Measurements from ENCODE around the gene CNNM4.

Gene CNNM4

DNA sequence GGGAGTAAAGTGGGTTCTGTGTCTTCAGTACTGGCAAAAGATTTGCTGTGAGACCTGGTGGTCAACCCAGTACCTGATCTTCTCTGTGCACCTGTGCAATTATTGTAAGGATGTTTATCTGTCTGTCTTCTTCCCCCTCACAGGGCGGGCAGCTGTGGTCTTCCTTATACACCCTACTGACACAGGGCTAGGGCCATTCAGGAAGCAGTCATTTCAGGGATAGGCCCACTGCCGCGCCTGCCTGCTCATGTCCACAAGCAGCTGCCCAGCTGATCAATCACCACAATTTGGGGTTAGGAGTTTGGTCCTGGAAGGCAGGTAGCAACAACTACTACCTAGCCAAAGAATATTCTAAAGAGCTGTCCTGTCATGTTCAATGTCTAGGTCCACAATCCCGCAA, 1.2 kb upstream of the CNNM4 start:
- DNase-seq, result no peak

DNA sequence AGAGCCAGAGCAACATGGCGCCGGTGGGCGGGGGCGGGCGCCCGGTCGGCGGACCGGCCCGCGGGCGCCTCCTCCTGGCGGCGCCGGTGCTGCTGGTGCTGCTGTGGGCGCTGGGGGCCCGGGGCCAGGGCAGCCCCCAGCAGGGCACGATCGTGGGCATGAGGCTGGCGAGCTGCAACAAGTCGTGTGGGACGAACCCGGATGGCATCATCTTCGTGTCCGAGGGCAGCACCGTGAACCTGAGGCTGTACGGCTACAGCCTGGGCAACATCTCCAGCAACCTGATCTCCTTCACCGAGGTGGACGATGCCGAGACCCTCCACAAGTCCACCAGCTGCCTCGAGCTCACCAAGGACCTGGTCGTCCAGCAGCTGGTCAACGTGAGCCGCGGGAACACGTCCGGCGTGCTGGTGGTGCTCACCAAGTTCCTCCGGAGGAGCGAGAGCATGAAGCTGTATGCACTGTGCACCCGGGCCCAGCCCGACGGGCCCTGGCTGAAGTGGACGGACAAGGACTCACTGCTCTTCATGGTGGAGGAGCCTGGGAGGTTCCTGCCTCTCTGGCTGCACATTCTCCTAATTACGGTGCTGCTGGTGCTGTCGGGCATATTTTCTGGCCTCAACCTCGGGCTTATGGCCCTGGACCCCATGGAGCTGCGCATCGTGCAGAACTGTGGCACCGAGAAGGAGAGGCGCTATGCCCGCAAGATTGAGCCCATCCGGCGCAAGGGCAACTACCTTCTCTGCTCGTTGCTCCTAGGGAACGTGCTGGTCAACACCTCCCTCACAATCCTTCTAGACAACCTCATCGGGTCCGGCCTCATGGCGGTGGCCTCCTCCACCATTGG, 507 bp downstream of the CNNM4 start:
- DNase-seq, result peak; percentile 81

- DNase-seq, result peak; percentile 70
These were observed 2.0 kb downstream of the CNNM4 start for GRCh38 chr2:96762529-96763311.

DNA sequence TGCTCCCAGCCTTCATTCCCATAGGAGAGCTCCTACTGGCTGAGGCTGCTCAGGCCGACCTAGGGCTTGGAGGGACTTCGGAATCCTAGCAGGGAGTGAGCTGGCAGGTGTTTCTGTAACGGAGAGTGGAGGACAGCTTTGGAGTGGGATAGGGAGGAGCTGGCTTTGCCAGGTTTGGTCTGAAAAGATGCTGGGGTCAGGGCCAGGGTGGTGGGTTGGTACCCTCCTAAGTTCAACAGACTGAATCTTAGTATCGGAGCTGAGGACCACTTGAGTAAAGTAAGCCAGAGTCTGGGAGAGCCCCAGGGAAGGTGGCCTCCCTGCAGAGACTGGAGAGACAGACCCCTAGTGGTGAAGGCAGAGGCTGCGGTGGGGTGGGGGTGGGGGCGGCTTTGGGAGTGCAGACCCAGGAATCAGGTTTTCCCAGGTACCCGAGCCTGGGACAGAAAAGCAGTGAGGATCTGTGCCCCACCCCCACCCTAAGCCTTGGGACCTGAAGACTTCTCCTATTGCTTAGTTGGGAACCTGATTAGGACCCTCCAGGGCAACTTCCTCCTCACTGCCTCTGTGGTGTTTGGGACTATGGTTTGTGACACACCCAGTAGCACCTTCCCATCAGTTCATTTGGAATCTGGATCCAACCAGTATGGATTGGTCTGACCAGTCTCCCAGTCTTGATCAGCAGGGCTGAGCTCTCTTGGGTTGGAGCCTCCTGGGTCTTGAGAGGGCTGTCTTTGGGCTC, 3.0 kb downstream of the CNNM4 start:
- peak; percentile 52 for DNase-seq

DNA sequence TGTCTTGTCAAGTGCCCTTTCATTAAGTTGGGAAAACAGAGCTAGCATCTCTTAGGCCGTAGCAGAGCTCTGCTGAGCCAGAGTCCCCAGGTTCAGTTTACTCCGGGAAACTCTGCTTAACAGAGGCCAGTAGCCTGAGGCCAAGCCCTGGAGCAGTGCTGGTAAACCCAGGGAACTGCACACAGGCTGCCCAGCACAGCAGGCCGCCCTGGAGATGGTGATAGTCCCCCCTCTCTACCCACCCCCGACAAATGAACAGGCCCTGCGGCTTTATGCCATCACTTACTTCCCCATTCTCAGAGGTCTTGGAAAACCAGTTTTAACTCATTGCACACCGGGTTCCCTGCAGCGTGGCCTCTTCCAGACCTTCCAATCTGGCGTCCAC, 3.5 kb downstream of the CNNM4 start:
- DNase-seq, result peak; percentile 55

DNA sequence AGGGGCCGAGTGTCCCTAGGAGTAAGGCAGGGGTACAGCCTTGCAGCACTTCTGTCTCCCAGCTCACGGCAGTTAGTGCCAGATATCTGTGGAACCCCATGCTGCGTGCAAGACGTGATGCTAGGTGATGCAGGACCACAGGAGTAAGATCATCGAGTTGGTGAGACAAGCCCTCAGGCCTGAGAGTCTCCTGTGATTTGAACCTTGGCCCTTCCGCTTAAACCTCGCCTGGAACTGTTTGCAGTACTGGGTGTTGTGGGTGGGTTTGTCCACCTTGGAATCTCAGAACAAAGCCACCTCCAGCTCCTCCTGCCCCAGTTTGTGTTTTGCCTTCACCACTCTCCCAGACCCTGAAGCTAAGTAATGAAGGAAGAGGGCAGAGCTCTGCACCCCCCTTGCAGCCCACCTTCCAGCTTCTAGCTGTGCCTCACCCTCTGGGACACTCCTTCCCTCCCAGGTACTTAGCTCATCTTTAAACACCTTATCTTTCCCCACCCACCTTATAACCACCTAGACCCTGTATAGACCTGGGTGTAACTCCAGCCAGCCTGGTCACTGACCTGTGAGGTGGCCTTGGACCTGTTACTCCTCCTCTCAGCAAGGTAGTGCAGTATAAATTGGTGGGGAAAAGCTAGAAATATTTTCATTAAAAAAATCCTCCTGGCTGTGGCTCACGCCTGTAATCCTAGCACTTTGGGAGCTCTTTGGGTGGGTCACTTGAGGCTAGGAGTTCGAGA, 6.6 kb downstream of the CNNM4 start:
- no peak for DNase-seq

DNA sequence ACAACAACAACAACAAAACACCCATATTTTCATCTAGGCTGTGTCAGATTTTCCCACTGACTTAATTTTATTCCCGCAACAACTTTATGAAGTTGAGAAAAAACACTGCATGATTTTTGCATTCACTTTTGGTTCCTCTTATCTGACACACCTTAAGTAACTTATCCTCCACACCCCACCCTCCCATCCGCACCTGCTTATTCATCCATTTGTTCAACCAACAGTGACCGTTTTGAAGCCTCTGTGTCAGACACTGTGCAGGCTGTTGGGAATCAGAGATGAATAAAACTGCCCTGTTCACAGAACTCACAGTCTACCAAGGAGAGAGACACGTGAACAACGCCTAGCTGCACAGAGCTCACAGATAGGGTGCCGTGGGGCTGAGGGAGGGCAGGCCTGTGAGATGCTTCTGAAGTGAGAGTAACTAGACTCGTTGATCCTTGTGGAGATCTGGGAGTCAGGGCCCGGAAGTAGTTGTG, 7.4 kb downstream of the CNNM4 start:
- DNase-seq, result no peak

- no peak for DNase-seq
These were observed 9.1 kb downstream of the CNNM4 start for GRCh38 chr2:96769814-96770213.

GRCh38 chr2:96770442-96771202, 9.9 kb downstream of the CNNM4 start:
- DNase-seq, result no peak

DNA sequence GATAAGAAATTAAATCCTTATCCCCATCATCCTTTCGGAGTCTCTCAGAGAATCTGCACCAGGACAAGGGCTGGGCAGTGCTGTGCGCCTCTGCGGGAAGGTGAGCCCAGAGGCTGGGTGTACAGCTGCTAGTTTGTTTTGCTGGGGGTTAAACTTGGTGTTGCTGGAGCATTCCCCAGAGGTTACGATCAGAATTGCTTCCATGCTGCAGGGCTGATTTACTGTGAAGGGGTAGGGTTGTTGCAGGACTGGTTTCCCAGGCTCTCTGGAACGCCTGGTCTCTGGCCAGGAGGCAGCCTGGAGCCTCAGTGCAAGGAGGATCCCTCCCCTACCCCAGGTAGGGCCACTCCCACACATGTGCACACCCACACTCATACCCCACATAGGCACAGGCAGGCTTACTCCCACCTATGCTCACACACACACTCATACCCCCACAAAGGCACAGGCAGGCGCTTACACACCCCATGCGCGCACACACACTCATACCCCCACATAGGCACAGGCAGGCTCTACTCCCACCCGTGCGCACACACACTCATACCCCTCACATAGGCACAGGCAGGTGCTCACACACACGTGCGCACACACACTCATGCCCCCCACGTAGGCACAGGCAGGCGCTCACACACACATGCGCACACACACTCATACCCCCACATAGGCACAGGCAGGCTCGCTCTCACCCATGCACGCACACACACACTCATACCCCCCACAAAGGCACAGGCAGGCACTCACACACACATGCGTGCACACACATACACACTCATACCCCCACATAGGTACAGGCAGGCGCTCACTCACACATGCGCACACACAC, 11.3 kb downstream of the CNNM4 start:
- no peak for DNase-seq

DNA sequence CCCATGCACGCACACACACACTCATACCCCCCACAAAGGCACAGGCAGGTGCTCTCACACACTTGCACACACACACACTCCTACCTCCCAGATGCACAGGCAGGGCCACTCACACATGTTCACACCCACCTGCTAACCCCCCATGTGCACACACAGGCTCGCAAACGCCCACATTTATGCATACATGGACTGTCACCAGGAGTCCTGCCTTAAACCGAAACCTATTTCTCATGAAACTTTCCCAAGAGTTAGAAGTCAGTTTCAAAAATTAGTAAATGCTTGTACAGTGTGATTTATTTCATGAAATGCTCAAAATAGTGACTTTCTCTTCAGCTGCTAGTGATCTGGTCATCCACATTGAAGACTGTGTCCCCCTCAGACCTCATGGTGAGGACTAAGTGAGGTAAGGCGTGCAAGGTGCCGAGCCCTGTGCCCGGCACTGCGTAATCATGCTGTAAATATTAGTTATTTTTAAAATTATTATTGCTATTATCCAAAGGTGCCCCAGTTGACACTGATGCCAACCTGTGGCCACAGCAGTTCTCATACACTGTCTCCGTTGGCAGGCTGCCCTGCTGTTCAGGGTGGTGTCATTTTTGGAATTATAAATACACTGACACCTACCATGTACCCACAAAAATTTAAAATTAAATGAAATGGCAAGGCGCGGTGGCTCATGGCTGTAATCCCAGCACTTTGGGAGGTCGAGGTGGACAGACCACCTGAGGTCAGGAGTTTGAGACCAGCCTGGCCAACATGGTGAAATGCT, 12.4 kb downstream of the CNNM4 start:
- no peak for DNase-seq

- DNase-seq, result no peak
These were observed 13.2 kb downstream of the CNNM4 start for GRCh38 chr2:96773922-96774321.

- no peak for DNase-seq
These were observed 14.5 kb downstream of the CNNM4 start for GRCh38 chr2:96775160-96775559.

- DNase-seq, result no peak
These were observed 22.7 kb downstream of the CNNM4 start for GRCh38 chr2:96783388-96783787.

GRCh38 chr2:96787411-96787810, 26.7 kb downstream of the CNNM4 start:
- DNase-seq, result no peak

DNA sequence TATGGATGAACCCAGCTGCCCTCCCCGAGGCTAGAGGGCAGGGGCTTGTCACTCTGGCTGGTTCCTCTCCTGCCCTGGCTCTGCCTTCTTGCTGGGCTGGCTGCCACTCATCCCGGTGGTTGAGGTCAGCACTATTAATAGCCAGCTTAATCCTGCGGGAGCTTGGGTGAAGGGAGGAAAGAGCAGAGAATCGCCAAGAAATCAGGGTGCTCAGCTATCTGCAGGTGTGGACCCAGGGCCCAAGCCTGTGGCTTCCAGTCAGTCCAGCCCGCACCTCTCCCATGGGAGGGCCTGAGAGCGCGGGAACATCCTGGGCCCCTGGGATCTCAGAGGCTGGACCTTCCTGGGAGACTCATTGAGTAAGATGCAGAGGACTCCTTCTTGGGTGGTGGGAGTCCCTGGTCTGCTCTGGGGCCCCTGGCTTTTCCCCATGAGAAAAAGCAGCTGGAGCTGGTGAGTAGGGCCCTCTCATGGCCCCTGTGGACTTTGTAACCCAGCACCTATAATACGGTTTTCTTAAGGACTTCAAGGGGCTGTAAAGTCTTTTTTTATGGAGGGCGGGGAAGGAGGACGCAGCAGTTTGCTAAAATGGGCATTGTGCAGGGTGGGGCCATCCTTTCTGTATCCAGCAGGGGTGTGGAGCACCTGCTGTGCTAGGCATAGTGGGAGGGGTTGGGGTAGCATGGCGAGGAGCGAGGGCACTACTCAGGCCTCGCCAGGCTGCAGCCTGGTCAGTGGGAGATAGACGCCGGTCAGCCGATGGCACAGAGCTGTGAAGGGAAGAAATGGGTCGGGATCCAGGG, 27.9 kb downstream of the CNNM4 start:
- DNase-seq, result peak; percentile 49

- DNase-seq, result no peak
These were observed 28.5 kb downstream of the CNNM4 start for GRCh38 chr2:96789245-96789617.

- DNase-seq, result no peak
These were observed 32.4 kb downstream of the CNNM4 start for GRCh38 chr2:96792772-96793749.
